NCI-H2196 (cell line): ENCODE measurements around the gene ISG20.
A peak's percentile ranks its signal among the peaks of the same experiment; 100 is the strongest.
"Not testable (repeated sequence)": the region's sequence is repeated elsewhere in the genome, so short reads cannot be mapped to it uniquely, and the experiment has no call there.

Experiments used
- DNase-seq: peaks from one replicate; lab custom pipeline; 2025; ENCODE audit not compliant: unreplicated experiment; lab: John Stamatoyannopoulos, UW

The ISG20 gene

GRCh38 chr15:88618686-88619085 lies 20.1 kb upstream of the ISG20 start:
- no peak for DNase-seq

- DNase-seq = no peak
Observed at GRCh38 chr15:88619796-88620195, 19.0 kb upstream of the ISG20 start.

GRCh38 chr15:88620995-88621772 lies 17.6 kb upstream of the ISG20 start, which contains the start of gene AEN:
TSS of gene AEN (plus strand) at chr15:88621340. CDS start at chr15:88626210, 4,870 bp downstream.
- peak; percentile 87 for DNase-seq

GRCh38 chr15:88621789-88622604 lies 16.8 kb upstream of the ISG20 start:
- no peak for DNase-seq

GRCh38 chr15:88622605-88622975 lies 16.2 kb upstream of the ISG20 start:
- no peak for DNase-seq

- no peak for DNase-seq
Observed at GRCh38 chr15:88623061-88623460, 15.8 kb upstream of the ISG20 start.

- no peak for DNase-seq
Observed at GRCh38 chr15:88623632-88624031, 15.2 kb upstream of the ISG20 start.

- no peak for DNase-seq
Observed at GRCh38 chr15:88624156-88624970, 14.5 kb upstream of the ISG20 start.

GRCh38 chr15:88624971-88625490 lies 13.8 kb upstream of the ISG20 start:
- no peak for DNase-seq

GRCh38 chr15:88625943-88626741 lies 12.7 kb upstream of the ISG20 start:
- DNase-seq = no peak

GRCh38 chr15:88627463-88627862 lies 11.4 kb upstream of the ISG20 start:
- DNase-seq = no peak

GRCh38 chr15:88628018-88628654 lies 10.7 kb upstream of the ISG20 start:
- DNase-seq = no peak

GRCh38 chr15:88629071-88629470 lies 9.7 kb upstream of the ISG20 start:
- DNase-seq = no peak

- no peak for DNase-seq
Observed at GRCh38 chr15:88630141-88630721, 8.6 kb upstream of the ISG20 start.

- no peak for DNase-seq
Observed at GRCh38 chr15:88630798-88631463, 7.9 kb upstream of the ISG20 start.

- DNase-seq = no peak
Observed at GRCh38 chr15:88631464-88632028, 7.3 kb upstream of the ISG20 start.

GRCh38 chr15:88632797-88633196 lies 6.0 kb upstream of the ISG20 start:
- not testable (repeated sequence) for DNase-seq

- DNase-seq = no peak
Observed at GRCh38 chr15:88634449-88634848, 4.4 kb upstream of the ISG20 start.

GRCh38 chr15:88635318-88635717 lies 3.5 kb upstream of the ISG20 start:
- DNase-seq = no peak
